ENCODE results near the gene EHMT1. TPM values are rescaled to one million over a fixed set of nuclear protein-coding genes. Genes with fewer than 3 reads are reported as not detected.
A peak's percentile ranks its signal among the peaks of the same experiment; 100 is the strongest.

The EHMT1 gene
- total and polyA plus RNA-seq, 2 experiments from 2014 or later = 162 to 177 TPM

DNA sequence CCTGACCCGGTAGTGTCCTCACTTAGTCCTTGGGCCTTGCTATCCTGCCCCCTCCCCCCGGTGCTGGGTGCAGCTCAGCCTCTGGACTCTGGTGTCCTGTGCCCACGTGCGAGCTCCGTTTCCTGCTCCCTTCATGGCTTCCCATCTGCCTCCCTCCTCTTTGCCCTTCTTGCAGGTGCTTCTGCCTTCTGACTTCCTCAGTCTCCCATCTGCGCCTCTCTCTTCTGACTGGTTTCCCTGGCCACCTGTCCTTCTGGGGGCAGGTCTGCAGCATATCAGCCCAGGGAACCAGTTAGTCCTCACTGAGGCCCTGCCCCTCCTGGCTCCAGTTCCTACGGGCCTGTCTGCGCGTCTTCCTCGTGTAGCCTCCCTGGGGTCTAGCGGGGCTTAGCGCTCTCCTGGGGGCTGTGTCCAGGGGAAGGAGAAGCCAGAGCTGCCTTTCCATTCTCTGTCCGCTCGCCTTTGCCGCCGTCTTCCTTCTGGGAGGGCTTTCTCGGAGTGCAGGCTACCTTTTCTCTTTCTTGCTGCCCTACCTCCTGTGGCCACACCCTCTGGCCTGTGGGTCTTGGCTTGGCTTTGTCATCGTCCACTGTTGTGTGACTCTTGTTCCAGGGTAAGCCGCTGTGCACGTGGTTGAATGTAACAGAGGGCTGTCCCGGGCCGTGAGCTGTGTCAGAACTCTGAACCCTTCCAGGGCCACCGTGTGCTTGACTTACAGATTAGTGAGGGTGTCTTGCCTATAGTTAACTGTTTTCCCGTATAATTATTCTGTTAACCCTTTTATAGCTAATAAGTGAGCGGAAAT lies 51.8 kb downstream of the EHMT1 start:
- peak overlapping the region; percentile 78 for H3K27ac ChIP-seq (ENCODE audit: low read depth)
- peak overlapping the region; percentile 85 for H3K27ac Mint-ChIP-seq
- H4K20me1 ChIP-seq (replicated peaks; ENCODE audit: insufficient read depth) = no peaks in the 10 kb centered on the region

More for the DNA sequence above, 51.8 kb downstream of the EHMT1 start:
- Mint-ChIP-seq H3K4me3 (peak overlapping the region; percentile 17; the same call in 1 of the 3 replicates), H3K27me3 (ENCODE audit: insufficient read depth, low read depth, poor library complexity) (peaks cover 20% of the 10 kb centered on the region), H3K36me3 (ENCODE audit: low read depth) (peaks cover 36% of the 10 kb centered on the region), H3K4me1 (peaks cover 90% of the 10 kb centered on the region), H3K9me3 (no peaks in the 10 kb centered on the region; the same call in 2 of the 3 replicates)
- H3K9me2 ChIP-seq (ENCODE audit: insufficient read depth) = no peaks in the 10 kb centered on the region
- peaks cover 88% of the 10 kb centered on the region for H3K79me2 ChIP-seq (replicated peaks; ENCODE audit: insufficient read depth)
- peaks cover 20% of the 10 kb centered on the region for H3F3A ChIP-seq (replicated peaks; ENCODE audit: low read depth)
- H3K27me3 ChIP-seq (ENCODE audit: insufficient read depth) = no peaks in the 10 kb centered on the region
- ATAC-seq = peak; percentile 8
- H2AFZ ChIP-seq = no peak overlapping the region
- TF ChIP-seq CREB1 (CRISPR knock-in tag; IDR thresholded peaks at IDR 0.05; ENCODE audit: low read depth) (no peak), JUNB (IDR thresholded peaks at IDR 0.05; ENCODE audit: unreplicated experiment) (no peak), NANOG (IDR thresholded peaks at IDR 0.05; ENCODE audit: borderline replicate concordance) (no peak), EZH2phosphoT487 (IDR thresholded peaks at IDR 0.05; ENCODE audit: unreplicated experiment) (no peak), ZNF331 (CRISPR knock-in tag; IDR thresholded peaks at IDR 0.05; ENCODE audit: low read depth) (no peak), EZH2 (IDR thresholded peaks at IDR 0.05; ENCODE audit: low read depth, unreplicated experiment) (no peak), CTCF (conservative IDR thresholded peaks at IDR 0.05; ENCODE audit: low read depth in 2 of 2) (no peak), ZNF114 (CRISPR knock-in tag; IDR thresholded peaks at IDR 0.05) (no peak), REST (IDR thresholded peaks at IDR 0.05; ENCODE audit: unreplicated experiment) (no peak), ETS1 (IDR thresholded peaks at IDR 0.05) (no peak), STAT1 (IDR thresholded peaks at IDR 0.05; ENCODE audit: unreplicated experiment) (no peak), POLR2AphosphoS5 (IDR thresholded peaks at IDR 0.05; ENCODE audit: low read depth) (no peak)
- TF ChIP-seq, protein P1, sequence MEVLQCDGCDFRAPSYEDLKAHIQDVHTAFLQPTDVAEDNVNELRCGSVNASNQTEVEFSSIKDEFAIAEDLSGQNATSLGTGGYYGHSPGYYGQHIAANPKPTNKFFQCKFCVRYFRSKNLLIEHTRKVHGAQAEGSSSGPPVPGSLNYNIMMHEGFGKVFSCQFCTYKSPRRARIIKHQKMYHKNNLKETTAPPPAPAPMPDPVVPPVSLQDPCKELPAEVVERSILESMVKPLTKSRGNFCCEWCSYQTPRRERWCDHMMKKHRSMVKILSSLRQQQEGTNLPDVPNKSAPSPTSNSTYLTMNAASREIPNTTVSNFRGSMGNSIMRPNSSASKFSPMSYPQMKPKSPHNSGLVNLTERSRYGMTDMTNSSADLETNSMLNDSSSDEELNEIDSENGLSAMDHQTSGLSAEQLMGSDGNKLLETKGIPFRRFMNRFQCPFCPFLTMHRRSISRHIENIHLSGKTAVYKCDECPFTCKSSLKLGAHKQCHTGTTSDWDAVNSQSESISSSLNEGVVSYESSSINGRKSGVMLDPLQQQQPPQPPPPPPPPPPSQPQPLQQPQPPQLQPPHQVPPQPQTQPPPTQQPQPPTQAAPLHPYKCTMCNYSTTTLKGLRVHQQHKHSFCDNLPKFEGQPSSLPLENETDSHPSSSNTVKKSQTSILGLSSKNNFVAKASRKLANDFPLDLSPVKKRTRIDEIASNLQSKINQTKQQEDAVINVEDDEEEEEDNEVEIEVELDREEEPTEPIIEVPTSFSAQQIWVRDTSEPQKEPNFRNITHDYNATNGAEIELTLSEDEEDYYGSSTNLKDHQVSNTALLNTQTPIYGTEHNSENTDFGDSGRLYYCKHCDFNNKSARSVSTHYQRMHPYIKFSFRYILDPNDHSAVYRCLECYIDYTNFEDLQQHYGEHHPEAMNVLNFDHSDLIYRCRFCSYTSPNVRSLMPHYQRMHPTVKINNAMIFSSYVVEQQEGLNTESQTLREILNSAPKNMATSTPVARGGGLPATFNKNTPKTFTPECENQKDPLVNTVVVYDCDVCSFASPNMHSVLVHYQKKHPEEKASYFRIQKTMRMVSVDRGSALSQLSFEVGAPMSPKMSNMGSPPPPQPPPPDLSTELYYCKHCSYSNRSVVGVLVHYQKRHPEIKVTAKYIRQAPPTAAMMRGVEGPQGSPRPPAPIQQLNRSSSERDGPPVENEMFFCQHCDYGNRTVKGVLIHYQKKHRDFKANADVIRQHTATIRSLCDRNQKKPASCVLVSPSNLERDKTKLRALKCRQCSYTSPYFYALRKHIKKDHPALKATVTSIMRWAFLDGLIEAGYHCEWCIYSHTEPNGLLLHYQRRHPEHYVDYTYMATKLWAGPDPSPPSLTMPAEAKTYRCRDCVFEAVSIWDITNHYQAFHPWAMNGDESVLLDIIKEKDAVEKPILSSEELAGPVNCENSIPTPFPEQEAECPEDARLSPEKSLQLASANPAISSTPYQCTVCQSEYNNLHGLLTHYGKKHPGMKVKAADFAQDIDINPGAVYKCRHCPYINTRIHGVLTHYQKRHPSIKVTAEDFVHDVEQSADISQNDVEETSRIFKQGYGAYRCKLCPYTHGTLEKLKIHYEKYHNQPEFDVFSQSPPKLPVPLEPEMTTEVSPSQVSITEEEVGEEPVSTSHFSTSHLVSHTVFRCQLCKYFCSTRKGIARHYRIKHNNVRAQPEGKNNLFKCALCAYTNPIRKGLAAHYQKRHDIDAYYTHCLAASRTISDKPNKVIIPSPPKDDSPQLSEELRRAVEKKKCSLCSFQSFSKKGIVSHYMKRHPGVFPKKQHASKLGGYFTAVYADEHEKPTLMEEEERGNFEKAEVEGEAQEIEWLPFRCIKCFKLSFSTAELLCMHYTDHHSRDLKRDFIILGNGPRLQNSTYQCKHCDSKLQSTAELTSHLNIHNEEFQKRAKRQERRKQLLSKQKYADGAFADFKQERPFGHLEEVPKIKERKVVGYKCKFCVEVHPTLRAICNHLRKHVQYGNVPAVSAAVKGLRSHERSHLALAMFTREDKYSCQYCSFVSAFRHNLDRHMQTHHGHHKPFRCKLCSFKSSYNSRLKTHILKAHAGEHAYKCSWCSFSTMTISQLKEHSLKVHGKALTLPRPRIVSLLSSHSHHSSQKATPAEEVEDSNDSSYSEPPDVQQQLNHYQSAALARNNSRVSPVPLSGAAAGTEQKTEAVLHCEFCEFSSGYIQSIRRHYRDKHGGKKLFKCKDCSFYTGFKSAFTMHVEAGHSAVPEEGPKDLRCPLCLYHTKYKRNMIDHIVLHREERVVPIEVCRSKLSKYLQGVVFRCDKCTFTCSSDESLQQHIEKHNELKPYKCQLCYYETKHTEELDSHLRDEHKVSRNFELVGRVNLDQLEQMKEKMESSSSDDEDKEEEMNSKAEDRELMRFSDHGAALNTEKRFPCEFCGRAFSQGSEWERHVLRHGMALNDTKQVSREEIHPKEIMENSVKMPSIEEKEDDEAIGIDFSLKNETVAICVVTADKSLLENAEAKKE (CRISPR knock-in tag; IDR thresholded peaks at IDR 0.05) = no peak
- peaks cover 71% of the 10 kb centered on the region for H3K4me1 ChIP-seq (ENCODE audit: insufficient read depth)
- DNase-seq (ENCODE audit: low spot score) = peak; percentile 57
- H3K4me3 ChIP-seq = no peak overlapping the region
- no peaks in the 10 kb centered on the region for H3K36me3 ChIP-seq (ENCODE audit: insufficient read depth)
- H3K4me2 ChIP-seq = peak overlapping the region; percentile 36; the same call in 1 of the 2 replicates
